Cardiac fibroblast (primary cell): ENCODE results near the gene TTLL11.
A peak's percentile ranks its signal among the peaks of the same experiment; 100 is the strongest.

Experiments used
- DNase-seq, 2 donors: peaks; one replicate each; pipeline versions ENCODE4 v3.0.0 to v3.0.0-alpha.2; 2010; ENCODE audit warnings: low read depth in 2 of 2
- H3K4me3 ChIP-seq, 2 donors: replicated peaks in 1 of 2; 1 replicate in 1 of 2; 2 replicates in 1 of 2; pipeline ENCODE4 v1.5.1; 2011; ENCODE audit warnings: low read depth in 2 of 2, low read length in 2 of 2, mild to moderate bottlenecking in 2 of 2, moderate library complexity in 1 of 2
- TF ChIP-seq, protein P1 (sequence below): IDR thresholded peaks from one replicate; pipeline ENCODE4 v1.5.1; 2011; ENCODE audit warnings: low read depth, mild to moderate bottlenecking, low read length, inconsistent platforms

The TTLL11 gene

GRCh38 chr9:122129969-122130368, 36.9 kb upstream of the TTLL11 start:
- TF ChIP-seq, protein P1, sequence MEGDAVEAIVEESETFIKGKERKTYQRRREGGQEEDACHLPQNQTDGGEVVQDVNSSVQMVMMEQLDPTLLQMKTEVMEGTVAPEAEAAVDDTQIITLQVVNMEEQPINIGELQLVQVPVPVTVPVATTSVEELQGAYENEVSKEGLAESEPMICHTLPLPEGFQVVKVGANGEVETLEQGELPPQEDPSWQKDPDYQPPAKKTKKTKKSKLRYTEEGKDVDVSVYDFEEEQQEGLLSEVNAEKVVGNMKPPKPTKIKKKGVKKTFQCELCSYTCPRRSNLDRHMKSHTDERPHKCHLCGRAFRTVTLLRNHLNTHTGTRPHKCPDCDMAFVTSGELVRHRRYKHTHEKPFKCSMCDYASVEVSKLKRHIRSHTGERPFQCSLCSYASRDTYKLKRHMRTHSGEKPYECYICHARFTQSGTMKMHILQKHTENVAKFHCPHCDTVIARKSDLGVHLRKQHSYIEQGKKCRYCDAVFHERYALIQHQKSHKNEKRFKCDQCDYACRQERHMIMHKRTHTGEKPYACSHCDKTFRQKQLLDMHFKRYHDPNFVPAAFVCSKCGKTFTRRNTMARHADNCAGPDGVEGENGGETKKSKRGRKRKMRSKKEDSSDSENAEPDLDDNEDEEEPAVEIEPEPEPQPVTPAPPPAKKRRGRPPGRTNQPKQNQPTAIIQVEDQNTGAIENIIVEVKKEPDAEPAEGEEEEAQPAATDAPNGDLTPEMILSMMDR = no peak
- DNase-seq = no peak
- H3K4me3 ChIP-seq = no peak overlapping the region

DNA sequence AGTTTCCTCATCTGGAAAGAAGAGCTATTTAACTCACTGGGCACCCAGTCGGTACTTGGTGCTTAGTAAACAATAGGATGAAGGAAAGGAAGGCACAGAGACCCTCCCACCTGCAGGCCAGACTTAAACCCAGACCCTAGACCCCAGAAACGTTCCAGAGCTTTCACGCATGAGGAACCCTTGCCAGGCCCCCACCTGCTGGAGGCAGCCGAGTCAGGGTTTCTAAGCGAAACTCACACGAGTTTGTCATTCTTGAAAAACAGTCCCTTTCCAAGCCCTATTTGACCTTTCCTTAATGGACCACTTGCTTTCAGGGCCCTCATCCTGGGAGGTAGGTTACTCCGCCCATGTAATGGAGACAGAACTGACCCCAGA, 35.8 kb upstream of the TTLL11 start:
- TF ChIP-seq, protein P1 = no peak
- H3K4me3 ChIP-seq = no peak overlapping the region
- no peak for DNase-seq

GRCh38 chr9:122128007-122128968, 35.2 kb upstream of the TTLL11 start:
- DNase-seq = no peak
- TF ChIP-seq, protein P1 = no peak
- no peak overlapping the region for H3K4me3 ChIP-seq

DNA sequence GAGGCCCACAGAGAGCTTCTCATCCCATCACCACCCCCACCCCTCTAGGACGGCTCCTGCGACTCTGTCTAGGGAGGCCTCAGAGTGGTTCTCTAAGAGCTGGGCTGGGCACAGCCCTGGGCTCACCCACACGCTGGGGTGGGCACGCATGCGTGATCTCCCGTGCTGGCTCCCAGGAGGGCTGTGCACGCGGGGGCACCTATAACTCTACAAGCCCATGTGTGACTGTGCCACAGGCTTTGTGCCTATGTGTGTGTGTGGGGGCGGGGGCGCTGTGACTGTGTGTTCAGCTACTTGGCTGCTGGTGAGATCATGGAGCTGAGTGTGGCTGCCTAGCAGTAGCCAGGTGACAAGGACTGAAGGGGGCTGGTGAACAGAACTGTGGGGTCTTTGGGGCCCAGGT, 34.3 kb upstream of the TTLL11 start:
- TF ChIP-seq, protein P1 = no peak
- DNase-seq = no peak
- H3K4me3 ChIP-seq = no peak overlapping the region

DNA sequence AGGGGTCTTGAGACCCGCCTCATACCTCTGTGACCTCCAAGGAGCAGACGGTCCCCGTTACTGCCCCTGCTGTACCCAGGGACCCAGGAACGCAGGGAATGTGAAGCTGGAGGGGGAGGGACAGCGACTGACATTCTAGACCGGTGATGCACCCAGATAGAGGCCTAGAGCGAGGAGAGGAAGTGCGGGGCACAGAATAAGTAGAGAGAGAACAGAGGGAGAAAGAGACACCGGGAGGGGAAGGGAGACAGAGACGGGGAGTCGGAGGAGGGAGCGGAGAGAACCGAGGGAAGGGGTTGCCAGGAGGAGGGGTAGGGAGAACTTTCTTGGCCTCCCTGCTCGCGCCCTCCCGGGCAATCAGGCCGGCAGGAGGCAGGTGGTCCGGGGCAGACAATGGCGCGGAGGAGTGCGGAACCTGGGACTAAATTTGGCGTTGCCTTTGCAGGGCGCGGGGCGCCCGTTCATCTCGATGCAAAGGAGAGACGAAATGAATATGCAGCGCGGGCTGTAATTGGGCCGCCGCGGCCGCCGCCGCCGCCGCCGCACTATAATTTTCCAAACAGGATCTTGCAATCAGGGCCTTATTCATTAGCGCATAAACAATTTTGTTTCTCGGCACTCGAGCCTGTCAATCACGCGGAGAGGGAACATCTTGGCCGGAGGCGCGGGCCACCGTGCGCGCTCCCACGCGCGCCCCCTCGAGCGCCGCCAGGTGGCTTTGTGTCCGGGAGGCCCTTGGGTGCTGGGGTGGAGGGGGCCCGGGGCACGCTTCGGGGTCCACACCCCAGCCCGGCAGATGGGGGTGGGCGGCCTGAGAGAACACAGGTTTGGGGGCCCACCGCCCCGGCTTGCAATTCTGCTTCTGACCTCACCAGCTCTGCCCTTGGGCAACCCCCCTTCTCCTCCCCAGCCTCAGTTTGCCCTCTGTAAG, 33.5 kb upstream of the TTLL11 start:
- peak overlapping the region; percentile 30 to 38 for H3K4me3 ChIP-seq
- TF ChIP-seq, protein P1 = no peak
- peak in 1 of 2 donors; percentile 55 for DNase-seq

DNA sequence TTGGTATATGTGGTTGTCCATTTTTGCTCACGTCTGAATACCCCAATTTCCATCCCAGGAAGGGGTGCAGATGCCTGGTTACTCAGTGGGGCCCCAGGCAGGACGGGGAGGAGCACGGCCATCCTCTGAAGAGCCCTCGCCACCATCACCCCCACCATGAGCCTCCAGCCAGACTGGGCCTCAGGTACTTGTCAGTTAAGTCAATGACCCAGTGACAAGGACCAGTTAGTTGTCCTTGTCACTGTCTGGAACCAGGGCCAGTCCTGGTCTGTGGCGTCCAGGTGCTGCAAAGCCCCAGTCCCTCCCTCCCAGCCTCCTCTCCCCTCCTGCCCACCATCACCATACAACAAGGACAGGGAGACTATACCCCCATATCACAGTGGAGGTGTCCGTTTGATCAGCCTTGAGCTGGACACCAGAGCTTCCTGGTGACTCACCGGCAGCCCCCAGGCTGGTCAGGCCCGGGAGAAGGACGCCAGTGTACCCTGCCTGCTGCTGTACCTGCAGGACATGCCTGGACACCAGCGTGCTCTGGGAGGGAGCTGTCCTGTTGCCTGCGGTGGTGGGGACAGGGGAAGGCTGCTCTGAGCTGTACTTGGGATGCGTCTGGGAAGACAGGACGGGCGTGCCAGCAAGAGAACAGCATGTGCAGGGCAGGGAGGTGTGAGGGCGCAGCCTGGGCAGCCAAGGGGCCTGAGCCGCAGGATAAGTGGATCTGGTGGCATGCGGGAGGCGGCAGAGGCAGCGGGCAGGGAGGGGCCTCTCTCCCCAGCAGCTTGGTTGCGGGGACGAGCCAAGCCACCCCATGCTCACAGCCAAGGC, 32.6 kb upstream of the TTLL11 start:
- DNase-seq = peak in 1 of 2 donors; percentile 19
- H3K4me3 ChIP-seq = no peak overlapping the region
- TF ChIP-seq, protein P1 = no peak
